Activated CD4-positive, alpha-beta T cell treated with anti-CD3 and anti-CD28 coated beads, Interleukin-2, amount 50 U/mL, for 24 hours (primary cell): ENCODE results near the gene ACER2.

Source experiments
- DNase-seq, 2 donors: peaks; one replicate each; pipeline ENCODE4 v3.0.0-alpha.2; 2020; ENCODE audit warnings: low read depth in 1 of 2, low spot score in 1 of 2

The ACER2 gene

GRCh38 chr9:19481971-19482404 is 73.2 kb downstream of the ACER2 start:
- no peak for DNase-seq

DNA sequence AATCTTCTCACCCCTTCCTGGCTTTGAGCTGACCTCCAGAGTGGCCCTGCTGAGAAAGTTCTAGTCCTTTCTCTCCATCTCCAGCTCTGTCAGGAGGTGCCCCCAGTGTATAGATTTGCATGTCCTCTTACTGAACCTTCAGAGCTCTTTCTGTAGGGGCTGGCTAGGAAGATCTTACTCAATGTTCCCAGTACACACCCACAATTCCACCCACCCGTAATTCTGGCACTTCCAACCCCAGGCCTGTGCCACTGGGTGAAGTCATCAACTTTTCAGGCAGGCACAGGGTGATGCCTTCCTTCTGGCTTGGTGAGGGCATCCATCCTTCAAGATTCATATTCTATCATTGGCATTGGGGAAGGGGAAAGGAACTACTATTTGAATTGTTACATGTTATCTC is 75.9 kb downstream of the ACER2 start:
- no peak for DNase-seq

GRCh38 chr9:19485193-19485592 is 76.4 kb downstream of the ACER2 start:
- DNase-seq: no peak

DNA sequence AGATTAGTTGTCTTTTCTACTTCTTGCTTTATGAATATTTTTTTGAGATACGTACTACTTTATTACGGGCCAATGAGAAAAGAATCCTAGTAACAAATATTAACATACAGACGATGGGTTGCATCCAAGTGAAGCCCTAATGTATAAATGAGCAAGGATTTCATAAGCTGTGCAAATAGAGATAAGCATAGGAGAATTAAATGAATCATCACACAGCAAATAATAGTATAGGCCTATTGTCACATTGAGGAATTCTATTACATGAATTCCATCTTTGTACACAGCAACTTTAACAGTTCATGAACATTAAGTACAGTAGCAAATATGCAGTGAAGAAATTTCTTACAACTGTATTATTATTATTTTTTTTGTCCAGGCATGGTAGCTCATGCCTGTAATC is 78.0 kb downstream of the ACER2 start:
- no peak for DNase-seq

- no peak for DNase-seq
Observed at GRCh38 chr9:19488721-19489120, 79.9 kb downstream of the ACER2 start.

- no peak for DNase-seq
Observed at GRCh38 chr9:19490269-19490668, 81.5 kb downstream of the ACER2 start.

DNA sequence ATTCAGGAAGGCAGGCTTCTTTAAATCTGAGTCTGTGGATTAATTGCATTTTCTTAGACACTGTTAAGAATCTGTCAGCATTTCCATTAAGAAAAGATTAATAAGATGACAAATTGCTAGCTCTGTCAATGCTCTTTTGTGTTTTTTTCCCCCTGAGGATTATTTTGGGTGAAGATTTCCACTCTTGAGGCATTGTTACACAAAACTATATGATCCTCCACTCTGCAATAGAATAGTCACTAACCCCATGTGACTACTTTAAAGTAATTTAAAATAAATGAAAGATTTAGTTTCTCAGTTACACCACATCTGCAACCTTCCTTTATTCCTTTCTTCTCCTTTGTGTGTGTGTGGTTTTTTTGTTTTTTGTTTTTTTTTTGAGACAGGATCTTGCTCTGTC is 82.0 kb downstream of the ACER2 start:
- no peak for DNase-seq

DNA sequence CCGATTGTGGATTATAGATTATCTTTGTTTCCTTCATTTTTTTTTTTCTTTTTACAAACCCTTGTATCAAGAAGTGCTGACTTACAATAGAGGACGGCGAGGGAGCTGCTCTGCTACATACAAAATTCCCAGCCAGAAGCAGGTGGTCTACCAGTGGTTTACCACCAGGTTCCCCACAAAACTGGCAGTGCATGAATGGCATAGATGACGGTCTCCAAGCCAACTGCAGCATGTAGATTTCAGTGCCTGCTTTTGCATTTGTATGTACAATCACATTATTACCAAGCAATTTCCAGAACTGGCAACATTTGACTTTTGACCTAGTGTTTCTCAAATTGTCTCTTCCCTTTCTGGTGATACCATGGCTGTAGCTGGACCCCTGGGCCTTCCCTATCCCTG is 84.0 kb downstream of the ACER2 start:
- DNase-seq: no peak

DNA sequence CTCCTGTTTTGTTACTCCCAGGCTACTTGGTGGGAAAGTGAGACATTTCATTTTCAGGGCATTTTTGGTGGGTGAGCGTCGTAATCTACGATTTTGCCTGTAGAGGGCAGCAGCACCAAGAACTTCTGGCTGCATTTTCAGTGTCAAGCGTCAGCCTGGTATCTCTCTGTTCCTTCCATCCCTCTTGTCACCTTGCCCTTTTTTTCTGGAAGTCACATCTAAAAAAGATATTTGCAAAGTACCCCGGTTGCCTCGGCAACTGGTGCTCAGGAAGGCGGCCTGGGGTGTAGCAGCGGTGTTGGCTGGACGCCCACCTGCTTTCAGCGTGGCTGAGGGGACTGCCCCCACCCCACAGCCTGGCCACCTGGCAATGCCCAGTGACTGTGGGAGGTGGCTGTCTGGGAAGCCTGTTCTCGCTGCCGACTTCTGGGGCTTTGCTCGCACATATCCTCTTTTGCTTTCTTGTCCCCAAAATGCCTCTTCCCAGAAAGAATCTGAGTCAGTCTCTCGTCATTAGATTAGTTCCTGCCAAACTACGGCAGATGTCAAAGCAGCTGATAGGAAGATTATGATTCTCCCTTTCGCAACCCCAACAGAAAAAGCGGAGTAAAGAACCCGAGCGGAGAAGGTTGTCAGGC is 84.5 kb downstream of the ACER2 start:
- DNase-seq: no peak

GRCh38 chr9:19493876-19494275 is 85.1 kb downstream of the ACER2 start:
- no peak for DNase-seq

GRCh38 chr9:19495186-19496028 is 86.6 kb downstream of the ACER2 start:
- no peak for DNase-seq

- DNase-seq: no peak
Observed at GRCh38 chr9:19496321-19497050, 87.7 kb downstream of the ACER2 start.

GRCh38 chr9:19497276-19497675 is 88.5 kb downstream of the ACER2 start:
- DNase-seq: no peak

- no peak for DNase-seq
Observed at GRCh38 chr9:19498015-19498414, 89.2 kb downstream of the ACER2 start.
